Suprapubic skin (tissue), 4 donors: ENCODE data around the gene CAMK2A.

Experiments
- CTCF ChIP-seq, 2 donors: fragments of 200-600 bp in 1 of 2; fragments of 450-650 bp in 1 of 2; sonication (generic) in 1 of 2; IDR thresholded peaks; one replicate each; pipeline ENCODE4 v1.5.1; 2016 to 2019; ENCODE audit warnings: antibody characterized with exemption in 2 of 2, mild to moderate bottlenecking in 1 of 2, moderate library complexity in 1 of 2
- EP300 ChIP-seq: sonication (generic); formaldehyde crosslinking; IDR thresholded peaks from one replicate; pipeline ENCODE4 v1.6.1; 2017; ENCODE audit warnings: antibody characterized with exemption
- POLR2A ChIP-seq, 2 donors: fragments of 450-650 bp; IDR thresholded peaks; one replicate each; pipeline ENCODE4 v1.6.1; 2017; ENCODE audit warnings: antibody characterized with exemption in 2 of 2, mild to moderate bottlenecking in 2 of 2, moderate library complexity in 2 of 2
- POLR2AphosphoS5 ChIP-seq, 3 donors: sonication (generic); formaldehyde crosslinking; IDR thresholded peaks; one replicate each; pipeline ENCODE4 v1.6.1; 2017; ENCODE audit warnings: antibody characterized with exemption in 3 of 3

DNA sequence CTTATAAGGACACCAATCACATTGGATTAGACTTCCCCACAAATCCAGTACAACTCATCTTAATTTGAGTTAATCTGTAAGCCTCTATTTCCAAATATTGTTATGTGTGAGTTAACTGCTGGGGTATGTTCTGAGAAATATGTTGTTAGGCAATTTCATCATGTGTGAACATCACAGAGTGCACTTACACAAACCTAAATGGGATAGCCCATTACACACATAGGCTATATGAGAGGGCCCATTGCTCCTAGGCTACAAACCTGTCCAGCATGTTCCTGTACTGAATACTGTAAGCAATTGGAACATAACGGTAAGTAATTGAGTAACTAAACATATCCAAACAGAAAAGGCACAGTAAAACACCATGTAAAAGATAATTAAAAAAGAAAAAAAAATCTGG lies 32.2 kb upstream of the CAMK2A start:
- no peak for TF ChIP-seq CTCF (IDR thresholded peaks at IDR 0.05)
- TF ChIP-seq POLR2A (IDR thresholded peaks at IDR 0.05): no peak
- TF ChIP-seq EP300: no peak
- TF ChIP-seq POLR2AphosphoS5 (IDR thresholded peaks at IDR 0.05): no peak
